Measurements from ENCODE around the gene YIPF4.

The YIPF4 gene

GRCh38 chr2:32237488-32237887 lies 40.2 kb upstream of the YIPF4 start:
- no peak for DNase-seq
- H3K4me3 ChIP-seq (ENCODE audit: low read length), result no peak overlapping the region
- no CpG with 5 or more reads among the region's 2 CpGs for WGBS (ENCODE audit: extremely low coverage, insufficient coverage, low lambda C conversion rate)
- no peak overlapping the region for H3K4ac ChIP-seq (ENCODE audit: low read depth, low read length)
- no peaks in the 10 kb centered on the region for H3K36me3 ChIP-seq (ENCODE audit: control insufficient read depth, insufficient read depth, low read length)
- H3K4me1 ChIP-seq (ENCODE audit: control insufficient read depth, low read depth, low read length), result no peaks in the 10 kb centered on the region
- no peak overlapping the region for H3K9ac ChIP-seq (ENCODE audit: low read length)
- H4K8ac ChIP-seq (ENCODE audit: low read depth, low read length), result no peak overlapping the region
- H4K5ac ChIP-seq (ENCODE audit: low read length), result no peak overlapping the region
- no peak overlapping the region for H3K27ac ChIP-seq (ENCODE audit: low read depth, low read length)
- no peak overlapping the region for H2BK15ac ChIP-seq (replicated peaks; ENCODE audit: low read depth)
- no peak overlapping the region for H3K23ac ChIP-seq (ENCODE audit: low read length)
- H2BK5ac ChIP-seq (ENCODE audit: low read length), result no peak overlapping the region
- no peak overlapping the region for H3K56ac ChIP-seq (ENCODE audit: low read length)
- no peak overlapping the region for H3K18ac ChIP-seq (ENCODE audit: low read length)
- no peaks in the 10 kb centered on the region for H3K79me2 ChIP-seq (ENCODE audit: control insufficient read depth, insufficient read depth, low read length)
- no peak overlapping the region for H3K4me2 ChIP-seq (ENCODE audit: low read length)
- H3K79me1 ChIP-seq (ENCODE audit: low read length), result no peaks in the 10 kb centered on the region
- H3K27me3 ChIP-seq (ENCODE audit: insufficient read depth, low read length, poor library complexity), result no peaks in the 10 kb centered on the region
- H2BK120ac ChIP-seq (ENCODE audit: low read depth, low read length), result no peak overlapping the region
- no peak overlapping the region for H2AK5ac ChIP-seq (ENCODE audit: low read length)

GRCh38 chr2:32237996-32238395 lies 39.7 kb upstream of the YIPF4 start:
- Histone ChIP-seq H3K56ac (ENCODE audit: low read length) (no peak overlapping the region), H3K27ac (ENCODE audit: low read depth, low read length) (no peak overlapping the region), H3K9ac (ENCODE audit: low read length) (no peak overlapping the region), H3K4me2 (ENCODE audit: low read length) (no peak overlapping the region), H3K79me2 (ENCODE audit: control insufficient read depth, insufficient read depth, low read length) (no peaks in the 10 kb centered on the region), H3K4me3 (ENCODE audit: low read length) (no peak overlapping the region), H2BK5ac (ENCODE audit: low read length) (no peak overlapping the region), H3K4ac (ENCODE audit: low read depth, low read length) (no peak overlapping the region), H3K23ac (ENCODE audit: low read length) (no peak overlapping the region), H4K8ac (ENCODE audit: low read depth, low read length) (no peak overlapping the region), H3K36me3 (ENCODE audit: control insufficient read depth, insufficient read depth, low read length) (no peaks in the 10 kb centered on the region), H2BK120ac (ENCODE audit: low read depth, low read length) (no peak overlapping the region), H4K5ac (ENCODE audit: low read length) (no peak overlapping the region), H2AK5ac (ENCODE audit: low read length) (no peak overlapping the region), H3K4me1 (ENCODE audit: control insufficient read depth, low read depth, low read length) (no peaks in the 10 kb centered on the region), H2BK15ac (replicated peaks; ENCODE audit: low read depth) (no peak overlapping the region), H3K27me3 (ENCODE audit: insufficient read depth, low read length, poor library complexity) (no peaks in the 10 kb centered on the region), H3K18ac (ENCODE audit: low read length) (no peak overlapping the region), H3K79me1 (ENCODE audit: low read length) (no peaks in the 10 kb centered on the region)
- peak; percentile 8 for DNase-seq
- WGBS (ENCODE audit: extremely low coverage, insufficient coverage, low lambda C conversion rate), result no CpG with 5 or more reads among the region's 2 CpGs

GRCh38 chr2:32242331-32242730 lies 35.4 kb upstream of the YIPF4 start:
- no peak overlapping the region for H4K5ac ChIP-seq (ENCODE audit: low read length)
- no peak overlapping the region for H3K27ac ChIP-seq (ENCODE audit: low read depth, low read length)
- no peak overlapping the region for H3K4ac ChIP-seq (ENCODE audit: low read depth, low read length)
- no peak overlapping the region for H3K23ac ChIP-seq (ENCODE audit: low read length)
- no peak overlapping the region for H3K56ac ChIP-seq (ENCODE audit: low read length)
- no peaks in the 10 kb centered on the region for H3K4me1 ChIP-seq (ENCODE audit: control insufficient read depth, low read depth, low read length)
- no peaks in the 10 kb centered on the region for H3K79me2 ChIP-seq (ENCODE audit: control insufficient read depth, insufficient read depth, low read length)
- H3K9ac ChIP-seq (ENCODE audit: low read length), result no peak overlapping the region
- DNase-seq, result no peak
- H3K27me3 ChIP-seq (ENCODE audit: insufficient read depth, low read length, poor library complexity), result no peaks in the 10 kb centered on the region
- H2BK15ac ChIP-seq (replicated peaks; ENCODE audit: low read depth), result no peak overlapping the region
- no peaks in the 10 kb centered on the region for H3K79me1 ChIP-seq (ENCODE audit: low read length)
- H3K4me2 ChIP-seq (ENCODE audit: low read length), result no peak overlapping the region
- H2BK120ac ChIP-seq (ENCODE audit: low read depth, low read length), result no peak overlapping the region
- no peak overlapping the region for H2BK5ac ChIP-seq (ENCODE audit: low read length)
- H2AK5ac ChIP-seq (ENCODE audit: low read length), result no peak overlapping the region
- no peaks in the 10 kb centered on the region for H3K36me3 ChIP-seq (ENCODE audit: control insufficient read depth, insufficient read depth, low read length)
- H3K18ac ChIP-seq (ENCODE audit: low read length), result no peak overlapping the region
- WGBS (ENCODE audit: extremely low coverage, insufficient coverage, low lambda C conversion rate), result no CpG with 5 or more reads among the region's 3 CpGs
- no peak overlapping the region for H3K4me3 ChIP-seq (ENCODE audit: low read length)
- no peak overlapping the region for H4K8ac ChIP-seq (ENCODE audit: low read depth, low read length)

- H3K27me3 ChIP-seq (ENCODE audit: insufficient read depth, low read length, poor library complexity), result no peaks in the 10 kb centered on the region
- no peaks in the 10 kb centered on the region for H3K79me2 ChIP-seq (ENCODE audit: control insufficient read depth, insufficient read depth, low read length)
- H3K4ac ChIP-seq (ENCODE audit: low read depth, low read length), result no peak overlapping the region
- H2AK5ac ChIP-seq (ENCODE audit: low read length), result no peak overlapping the region
- no peak overlapping the region for H4K5ac ChIP-seq (ENCODE audit: low read length)
- H3K4me1 ChIP-seq (ENCODE audit: control insufficient read depth, low read depth, low read length), result no peaks in the 10 kb centered on the region
- no peak overlapping the region for H4K8ac ChIP-seq (ENCODE audit: low read depth, low read length)
- no peak overlapping the region for H3K23ac ChIP-seq (ENCODE audit: low read length)
- H2BK15ac ChIP-seq (replicated peaks; ENCODE audit: low read depth), result no peak overlapping the region
- no peak overlapping the region for H3K56ac ChIP-seq (ENCODE audit: low read length)
- H3K9ac ChIP-seq (ENCODE audit: low read length), result no peak overlapping the region
- no peaks in the 10 kb centered on the region for H3K36me3 ChIP-seq (ENCODE audit: control insufficient read depth, insufficient read depth, low read length)
- no peak overlapping the region for H3K4me3 ChIP-seq (ENCODE audit: low read length)
- H3K27ac ChIP-seq (ENCODE audit: low read depth, low read length), result no peak overlapping the region
- H3K4me2 ChIP-seq (ENCODE audit: low read length), result no peak overlapping the region
- no CpG with 5 or more reads among the region's 4 CpGs for WGBS (ENCODE audit: extremely low coverage, insufficient coverage, low lambda C conversion rate)
- H3K18ac ChIP-seq (ENCODE audit: low read length), result no peak overlapping the region
- H2BK120ac ChIP-seq (ENCODE audit: low read depth, low read length), result no peak overlapping the region
- no peak for DNase-seq
- no peak overlapping the region for H2BK5ac ChIP-seq (ENCODE audit: low read length)
- H3K79me1 ChIP-seq (ENCODE audit: low read length), result no peaks in the 10 kb centered on the region
Measured at GRCh38 chr2:32246911-32247310, 30.8 kb upstream of the YIPF4 start.

GRCh38 chr2:32248299-32248698 lies 29.4 kb upstream of the YIPF4 start:
- no peaks in the 10 kb centered on the region for H3K79me1 ChIP-seq (ENCODE audit: low read length)
- no CpG with 5 or more reads among the region's 3 CpGs for WGBS (ENCODE audit: extremely low coverage, insufficient coverage, low lambda C conversion rate)

GRCh38 chr2:32249731-32250236 lies 27.9 kb upstream of the YIPF4 start:
- Histone ChIP-seq H3K27ac (ENCODE audit: low read depth, low read length) (no peak overlapping the region), H3K36me3 (ENCODE audit: control insufficient read depth, insufficient read depth, low read length) (no peaks in the 10 kb centered on the region), H3K27me3 (ENCODE audit: insufficient read depth, low read length, poor library complexity) (no peaks in the 10 kb centered on the region), H3K9ac (ENCODE audit: low read length) (no peak overlapping the region), H3K4me1 (ENCODE audit: control insufficient read depth, low read depth, low read length) (no peaks in the 10 kb centered on the region), H2BK120ac (ENCODE audit: low read depth, low read length) (no peak overlapping the region), H3K4me3 (ENCODE audit: low read length) (no peak overlapping the region), H3K4me2 (ENCODE audit: low read length) (no peak overlapping the region), H3K18ac (ENCODE audit: low read length) (no peak overlapping the region), H3K56ac (ENCODE audit: low read length) (no peak overlapping the region), H4K5ac (ENCODE audit: low read length) (no peak overlapping the region), H2BK5ac (ENCODE audit: low read length) (no peak overlapping the region), H3K4ac (ENCODE audit: low read depth, low read length) (no peak overlapping the region), H3K79me1 (ENCODE audit: low read length) (no peaks in the 10 kb centered on the region), H2BK15ac (replicated peaks; ENCODE audit: low read depth) (no peak overlapping the region), H2AK5ac (ENCODE audit: low read length) (no peak overlapping the region), H3K23ac (ENCODE audit: low read length) (no peak overlapping the region), H3K79me2 (ENCODE audit: control insufficient read depth, insufficient read depth, low read length) (no peaks in the 10 kb centered on the region), H4K8ac (ENCODE audit: low read depth, low read length) (no peak overlapping the region)
- DNase-seq, result no peak
- WGBS (ENCODE audit: extremely low coverage, insufficient coverage, low lambda C conversion rate), result no CpG with 5 or more reads among the region's 2 CpGs

More at GRCh38 chr2:32248299-32248698, 29.4 kb upstream of the YIPF4 start:
- no peak for DNase-seq
- no peak overlapping the region for H2BK120ac ChIP-seq (ENCODE audit: low read depth, low read length)
- H2AK5ac ChIP-seq (ENCODE audit: low read length), result no peak overlapping the region
- H2BK5ac ChIP-seq (ENCODE audit: low read length), result no peak overlapping the region
- no peak overlapping the region for H3K18ac ChIP-seq (ENCODE audit: low read length)
- no peaks in the 10 kb centered on the region for H3K79me2 ChIP-seq (ENCODE audit: control insufficient read depth, insufficient read depth, low read length)
- no peak overlapping the region for H4K5ac ChIP-seq (ENCODE audit: low read length)
- H3K4me1 ChIP-seq (ENCODE audit: control insufficient read depth, low read depth, low read length), result no peaks in the 10 kb centered on the region
- no peak overlapping the region for H2BK15ac ChIP-seq (replicated peaks; ENCODE audit: low read depth)
- no peak overlapping the region for H3K9ac ChIP-seq (ENCODE audit: low read length)
- no peak overlapping the region for H3K4me3 ChIP-seq (ENCODE audit: low read length)
- no peak overlapping the region for H3K27ac ChIP-seq (ENCODE audit: low read depth, low read length)
- H4K8ac ChIP-seq (ENCODE audit: low read depth, low read length), result no peak overlapping the region
- H3K4ac ChIP-seq (ENCODE audit: low read depth, low read length), result no peak overlapping the region
- H3K36me3 ChIP-seq (ENCODE audit: control insufficient read depth, insufficient read depth, low read length), result no peaks in the 10 kb centered on the region
- no peak overlapping the region for H3K23ac ChIP-seq (ENCODE audit: low read length)
- H3K4me2 ChIP-seq (ENCODE audit: low read length), result no peak overlapping the region
- no peak overlapping the region for H3K56ac ChIP-seq (ENCODE audit: low read length)
- H3K27me3 ChIP-seq (ENCODE audit: insufficient read depth, low read length, poor library complexity), result no peaks in the 10 kb centered on the region
